Colonic mucosa (tissue), 4 donors: Measurements from ENCODE around the gene SLC25A21. TPM values are rescaled to one million over a fixed set of nuclear protein-coding genes. Genes with fewer than 3 reads are reported as not detected.

ENCODE experiments used
- DNase-seq: peaks from one replicate; pipeline ENCODE4 v3.0.0-alpha.2; 2020
- H3K27ac ChIP-seq: fragments of 200-600 bp; one replicate; pipeline ENCODE4 v1.8.0; 2021
- H3K27me3 ChIP-seq: fragments of 200-600 bp; one replicate; pipeline ENCODE4 v1.8.0; 2021
- H3K36me3 ChIP-seq: fragments of 200-600 bp; one replicate; pipeline ENCODE4 v1.8.0; 2021
- H3K4me1 ChIP-seq: fragments of 200-600 bp; one replicate; pipeline ENCODE4 v1.8.0; 2021; ENCODE audit warnings: mild to moderate bottlenecking
- H3K4me3 ChIP-seq: fragments of 200-600 bp; one replicate; pipeline ENCODE4 v1.8.0; 2021
- H3K9ac ChIP-seq, 2 donors: one replicate each; pipeline ENCODE4 v1.7.0; 2013; ENCODE audit warnings: control low read depth in 2 of 2, low read depth in 2 of 2, low read length in 2 of 2
- H3K9me3 ChIP-seq: fragments of 200-600 bp; one replicate; pipeline ENCODE4 v1.8.0; 2021
- CTCF ChIP-seq: fragments of 200-600 bp; IDR thresholded peaks from one replicate; pipeline ENCODE4 v1.8.0; 2022; ENCODE audit warnings: antibody characterized with exemption, mild to moderate bottlenecking
- intact Hi-C: fragments of 100-400 bp; cut with DNase I; formaldehyde crosslinking; loops from one replicate; pipeline ENCODE4 v1.14.1; 2022
- total RNA-seq, 2 donors: library from RNA; stranded (reverse); fragmentation: NEBNext Ultra II Directional in 1 of 2; extraction: Animal tissue kit (Norgen Biotek cat#: 25700) in 1 of 2; gene quantifications; one replicate each; pipeline ENCODE4 v1.2.1, GENCODE V29; 2021
- donor health status: healthy.
- donor health status: DM: no; HTN: no; CAD: no.
- donor health status: DM: no; HTN: no; CAD: no.

The SLC25A21 gene
- total RNA-seq, 2 donors from 2014 or later = 0.77 to 0.82 TPM

GRCh38 chr14:36676236-36676635 is 496.2 kb downstream of the SLC25A21 start:
- no peak overlapping the region for H3K9ac ChIP-seq
- H3K9me3 ChIP-seq = no peaks in the 10 kb centered on the region
- intact Hi-C loops = no loop called here
- H3K4me3 ChIP-seq = no peak overlapping the region
- H3K36me3 ChIP-seq = no peaks in the 10 kb centered on the region
- no peak for DNase-seq
- no peaks in the 10 kb centered on the region for H3K27me3 ChIP-seq
- no peaks in the 10 kb centered on the region for H3K4me1 ChIP-seq
- no peak for TF ChIP-seq CTCF
- no peak overlapping the region for H3K27ac ChIP-seq

- H3K27ac ChIP-seq = no peak overlapping the region
- intact Hi-C loops = no loop called here
- no peak for TF ChIP-seq CTCF
- no peak overlapping the region for H3K4me3 ChIP-seq
- no peak for DNase-seq
- no peaks in the 10 kb centered on the region for H3K4me1 ChIP-seq
- H3K36me3 ChIP-seq = no peaks in the 10 kb centered on the region
- no peaks in the 10 kb centered on the region for H3K27me3 ChIP-seq
- no peaks in the 10 kb centered on the region for H3K9me3 ChIP-seq
- H3K9ac ChIP-seq = no peak overlapping the region
Observed at GRCh38 chr14:36675581-36675980, 496.8 kb downstream of the SLC25A21 start.

- H3K4me3 ChIP-seq = no peak overlapping the region
- no peak overlapping the region for H3K27ac ChIP-seq
- no peaks in the 10 kb centered on the region for H3K9me3 ChIP-seq
- no peaks in the 10 kb centered on the region for H3K36me3 ChIP-seq
- no peaks in the 10 kb centered on the region for H3K27me3 ChIP-seq
- intact Hi-C loops = no loop called here
- no peak overlapping the region for H3K9ac ChIP-seq
- H3K4me1 ChIP-seq = no peaks in the 10 kb centered on the region
- TF ChIP-seq CTCF = no peak
- DNase-seq = no peak
Observed at GRCh38 chr14:36674659-36675058, 497.7 kb downstream of the SLC25A21 start.

- no peaks in the 10 kb centered on the region for H3K9me3 ChIP-seq
- H3K9ac ChIP-seq = no peak overlapping the region
- intact Hi-C loops = no loop called here
- no peak for DNase-seq
- no peak overlapping the region for H3K27ac ChIP-seq
- no peak for TF ChIP-seq CTCF
- no peak overlapping the region for H3K4me3 ChIP-seq
- H3K27me3 ChIP-seq = peaks cover 12% of the 10 kb centered on the region
- H3K36me3 ChIP-seq = no peaks in the 10 kb centered on the region
- no peaks in the 10 kb centered on the region for H3K4me1 ChIP-seq
Observed at GRCh38 chr14:36672095-36672494, 500.3 kb downstream of the SLC25A21 start.

- intact Hi-C loops = no loop called here
- Histone ChIP-seq H3K9me3 (no peaks in the 10 kb centered on the region), H3K27ac (no peak overlapping the region), H3K36me3 (no peaks in the 10 kb centered on the region), H3K4me3 (no peak overlapping the region), H3K9ac (no peak overlapping the region), H3K4me1 (no peaks in the 10 kb centered on the region), H3K27me3 (peaks cover 22% of the 10 kb centered on the region)
- no peak for DNase-seq
- TF ChIP-seq CTCF = no peak
Observed at GRCh38 chr14:36671149-36671548, 501.3 kb downstream of the SLC25A21 start.

- H3K9me3 ChIP-seq = no peaks in the 10 kb centered on the region
- H3K4me3 ChIP-seq = no peak overlapping the region
- peaks cover 56% of the 10 kb centered on the region for H3K27me3 ChIP-seq
- no peak for DNase-seq
- H3K9ac ChIP-seq = no peak overlapping the region
- H3K36me3 ChIP-seq = no peaks in the 10 kb centered on the region
- intact Hi-C loops = no loop called here
- peaks cover 7% of the 10 kb centered on the region for H3K4me1 ChIP-seq
- no peak for TF ChIP-seq CTCF
- no peak overlapping the region for H3K27ac ChIP-seq
Observed at GRCh38 chr14:36667679-36668078, 504.7 kb downstream of the SLC25A21 start.
